Inflammatory macrophage (primary cell): ENCODE data around the gene SFXN5.
"Not testable (repeated sequence)": the region's sequence is repeated elsewhere in the genome, so short reads cannot be mapped to it uniquely, and the experiment has no call there.

ENCODE experiments used
- DNase-seq, 2 donors: peaks; one replicate each; pipeline ENCODE4 v3.0.0-alpha.2; 2020 to 2022

Gene SFXN5

GRCh38 chr2:73078457-73079411, 7.2 kb upstream of the SFXN5 start:
- DNase-seq, result no peak

- no peak for DNase-seq
Measured at GRCh38 chr2:73077424-73077795, 5.9 kb upstream of the SFXN5 start.

GRCh38 chr2:73076701-73077423, 5.3 kb upstream of the SFXN5 start:
- no peak for DNase-seq

GRCh38 chr2:73075477-73076373, 4.2 kb upstream of the SFXN5 start:
- DNase-seq, result no peak

- DNase-seq, result no peak
Measured at GRCh38 chr2:73074110-73075069, 2.9 kb upstream of the SFXN5 start.

GRCh38 chr2:73072416-73072815, 904 bp upstream of the SFXN5 start:
- no peak for DNase-seq

GRCh38 chr2:73072129-73072395, 550 bp upstream of the SFXN5 start:
- DNase-seq, result peak; percentile 7 to 14

- DNase-seq, result peak; percentile 28 to 42
Measured at GRCh38 chr2:73070643-73071359, 711 bp downstream of the SFXN5 start.

- peak; percentile 32 to 51 for DNase-seq
Measured at GRCh38 chr2:73069855-73070642, 1.5 kb downstream of the SFXN5 start.

GRCh38 chr2:73069041-73069854, 2.3 kb downstream of the SFXN5 start:
- DNase-seq, result peak; percentile 22 to 35

GRCh38 chr2:73068147-73068546, 3.4 kb downstream of the SFXN5 start:
- no peak for DNase-seq

- no peak for DNase-seq
Measured at GRCh38 chr2:73067043-73067442, 4.5 kb downstream of the SFXN5 start.

GRCh38 chr2:73065070-73065469, 6.4 kb downstream of the SFXN5 start:
- DNase-seq, result not testable (repeated sequence)

GRCh38 chr2:73063909-73064875, 7.3 kb downstream of the SFXN5 start:
- DNase-seq, result no peak

- DNase-seq, result no peak
Measured at GRCh38 chr2:73063472-73063871, 8.0 kb downstream of the SFXN5 start.

- no peak for DNase-seq
Measured at GRCh38 chr2:73059106-73059505, 12.4 kb downstream of the SFXN5 start.

GRCh38 chr2:73054980-73055379, 16.5 kb downstream of the SFXN5 start:
- DNase-seq, result no peak
